Lung (tissue), 12 donors: ENCODE measurements around the gene CEMP1. TPM values are rescaled to one million over a fixed set of nuclear protein-coding genes. Genes with fewer than 3 reads are reported as not detected.

Experiments
- ATAC-seq: fragments of 200-7000 bp; cut with Tn5 transposase; one replicate; pipeline ENCODE4 v1.9.1; 2020; ENCODE audit warnings: moderate number of reproducible peaks; ENCODE audit not compliant: insufficient read depth, low FRiP score
- DNase-seq, 3 donors: peaks; one replicate each; pipeline ENCODE4 v3.0.0-alpha.2; 2013 to 2017
- H3K27ac ChIP-seq, 2 donors: one replicate each; pipeline ENCODE4 v1.5.1; 2013; ENCODE audit warnings: mild to moderate bottlenecking in 2 of 2, moderate library complexity in 2 of 2, control low read depth in 1 of 2, inconsistent platforms in 1 of 2, low read depth in 1 of 2, low read length in 1 of 2
- H3K27me3 ChIP-seq, 3 donors: one replicate each; pipeline ENCODE4 v1.5.1; 2013; ENCODE audit warnings: low read length in 2 of 3; ENCODE audit not compliant: control insufficient read depth in 3 of 3, insufficient read depth in 3 of 3
- H3K36me3 ChIP-seq, 4 donors: one replicate each; pipeline ENCODE4 v1.5.1; 2013; ENCODE audit warnings: low read length in 4 of 4, mild to moderate bottlenecking in 1 of 4, moderate library complexity in 1 of 4; ENCODE audit not compliant: control insufficient read depth in 4 of 4, insufficient read depth in 4 of 4
- H3K4me1 ChIP-seq, 5 donors: one replicate each; pipeline ENCODE4 v1.5.1; 2013; ENCODE audit warnings: low read length in 5 of 5, mild to moderate bottlenecking in 2 of 5, moderate library complexity in 1 of 5; ENCODE audit not compliant: control insufficient read depth in 5 of 5, insufficient read depth in 5 of 5
- H3K4me3 ChIP-seq: one replicate; pipeline ENCODE4 v1.5.1; 2013; ENCODE audit warnings: mild to moderate bottlenecking, control low read depth, moderate library complexity
- H3K9ac ChIP-seq, 2 donors: one replicate each; pipeline ENCODE4 v1.5.1; 2013; ENCODE audit warnings: low read length in 2 of 2, control low read depth in 1 of 2; ENCODE audit not compliant: insufficient read depth in 1 of 2
- H3K9me3 ChIP-seq, 4 donors: one replicate each; pipeline ENCODE4 v1.5.1; 2013; ENCODE audit warnings: low read length in 3 of 4, mild to moderate bottlenecking in 1 of 4, moderate library complexity in 1 of 4; ENCODE audit not compliant: control insufficient read depth in 4 of 4, insufficient read depth in 3 of 4
- WGBS, 2 donors: extraction: QIAGEN DNeasy Blood & Tissue Kit; methylation state at CpG; one replicate each; pipeline ENCODE4 v1.1.7; 2013; 5-methylcytosine and 5-hydroxymethylcytosine counted together
- polyA plus RNA-seq, 2 donors: library from polyadenylated mRNA; stranded (reverse); fragments of 200-250 nt; gene quantifications; one replicate each; pipeline ENCODE4 v1.2.1, GENCODE V29; 2013
- total RNA-seq, 2 donors: library from RNA; depleted of rRNA in 1 of 2; stranded (reverse); fragments of >200 nt in 1 of 2; gene quantifications; one replicate each; pipeline ENCODE4 v1.2.1, GENCODE V29; 2014 to 2021
- TF ChIP-seq, protein P1 (sequence below): IDR thresholded peaks from 2 replicates; pipeline ENCODE4 v1.5.1; 2012; ENCODE audit warnings: mild to moderate bottlenecking; ENCODE audit errors: control extremely low read depth, extremely low read depth
- donor health status: control.
- donor health status: control.
- donor health status: Bipolar disorder and iron deficiency.
- donor health status: healthy.
- donor health status: DM: yes; HTN: yes; CAD: no.

CEMP1 gene
- total and polyA plus RNA-seq, 4 donors, result 0.65 to 2.1 (median 1.4) TPM

DNA sequence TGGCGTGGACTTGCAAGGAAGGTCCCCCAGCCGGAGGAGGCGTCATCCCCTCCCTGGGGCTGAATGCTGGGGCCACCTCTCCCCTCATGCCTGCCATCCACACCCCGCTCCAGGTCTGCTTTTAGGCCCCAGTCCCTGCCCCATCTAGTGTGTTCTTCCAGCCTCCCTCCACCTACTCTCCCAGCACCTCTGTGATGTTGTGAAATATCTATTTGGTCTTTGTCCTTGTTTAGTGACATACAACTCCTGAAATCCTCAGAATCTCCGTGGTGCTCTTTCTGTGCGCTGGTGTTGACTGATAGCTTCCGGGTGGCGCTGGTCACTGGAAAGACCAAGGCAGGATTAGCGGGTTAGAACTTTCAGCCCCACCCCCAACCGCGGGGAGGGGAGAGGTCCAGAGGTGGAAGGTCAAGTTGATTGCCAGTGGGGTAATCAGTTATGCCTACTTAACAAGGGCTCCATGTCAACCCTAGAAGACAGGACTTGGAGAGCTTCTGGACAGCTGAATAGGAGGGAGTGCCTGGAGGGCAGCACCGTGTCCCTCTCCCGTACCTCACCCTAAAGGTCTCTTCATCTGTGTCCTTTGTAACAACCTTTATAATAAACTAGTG, 46.2 kb downstream of the CEMP1 start:
- no peaks in the 10 kb centered on the region for H3K36me3 ChIP-seq
- H3K27ac ChIP-seq, result no peak overlapping the region
- H3K9ac ChIP-seq, result no peak overlapping the region
- no peaks in the 10 kb centered on the region for H3K9me3 ChIP-seq
- H3K27me3 ChIP-seq, result no peaks in the 10 kb centered on the region
- ATAC-seq (no peak), DNase-seq (no peak)
- TF ChIP-seq, protein P1, sequence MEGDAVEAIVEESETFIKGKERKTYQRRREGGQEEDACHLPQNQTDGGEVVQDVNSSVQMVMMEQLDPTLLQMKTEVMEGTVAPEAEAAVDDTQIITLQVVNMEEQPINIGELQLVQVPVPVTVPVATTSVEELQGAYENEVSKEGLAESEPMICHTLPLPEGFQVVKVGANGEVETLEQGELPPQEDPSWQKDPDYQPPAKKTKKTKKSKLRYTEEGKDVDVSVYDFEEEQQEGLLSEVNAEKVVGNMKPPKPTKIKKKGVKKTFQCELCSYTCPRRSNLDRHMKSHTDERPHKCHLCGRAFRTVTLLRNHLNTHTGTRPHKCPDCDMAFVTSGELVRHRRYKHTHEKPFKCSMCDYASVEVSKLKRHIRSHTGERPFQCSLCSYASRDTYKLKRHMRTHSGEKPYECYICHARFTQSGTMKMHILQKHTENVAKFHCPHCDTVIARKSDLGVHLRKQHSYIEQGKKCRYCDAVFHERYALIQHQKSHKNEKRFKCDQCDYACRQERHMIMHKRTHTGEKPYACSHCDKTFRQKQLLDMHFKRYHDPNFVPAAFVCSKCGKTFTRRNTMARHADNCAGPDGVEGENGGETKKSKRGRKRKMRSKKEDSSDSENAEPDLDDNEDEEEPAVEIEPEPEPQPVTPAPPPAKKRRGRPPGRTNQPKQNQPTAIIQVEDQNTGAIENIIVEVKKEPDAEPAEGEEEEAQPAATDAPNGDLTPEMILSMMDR, result no peak
- H3K4me3 ChIP-seq, result no peak overlapping the region
- H3K4me1 ChIP-seq, result peaks cover 0 to 57% (median 9%) of the 10 kb centered on the region in 5 donors
- 84 to 93% methylated on average over 13 of the region's 13 CpGs for WGBS, 2 donors

DNA sequence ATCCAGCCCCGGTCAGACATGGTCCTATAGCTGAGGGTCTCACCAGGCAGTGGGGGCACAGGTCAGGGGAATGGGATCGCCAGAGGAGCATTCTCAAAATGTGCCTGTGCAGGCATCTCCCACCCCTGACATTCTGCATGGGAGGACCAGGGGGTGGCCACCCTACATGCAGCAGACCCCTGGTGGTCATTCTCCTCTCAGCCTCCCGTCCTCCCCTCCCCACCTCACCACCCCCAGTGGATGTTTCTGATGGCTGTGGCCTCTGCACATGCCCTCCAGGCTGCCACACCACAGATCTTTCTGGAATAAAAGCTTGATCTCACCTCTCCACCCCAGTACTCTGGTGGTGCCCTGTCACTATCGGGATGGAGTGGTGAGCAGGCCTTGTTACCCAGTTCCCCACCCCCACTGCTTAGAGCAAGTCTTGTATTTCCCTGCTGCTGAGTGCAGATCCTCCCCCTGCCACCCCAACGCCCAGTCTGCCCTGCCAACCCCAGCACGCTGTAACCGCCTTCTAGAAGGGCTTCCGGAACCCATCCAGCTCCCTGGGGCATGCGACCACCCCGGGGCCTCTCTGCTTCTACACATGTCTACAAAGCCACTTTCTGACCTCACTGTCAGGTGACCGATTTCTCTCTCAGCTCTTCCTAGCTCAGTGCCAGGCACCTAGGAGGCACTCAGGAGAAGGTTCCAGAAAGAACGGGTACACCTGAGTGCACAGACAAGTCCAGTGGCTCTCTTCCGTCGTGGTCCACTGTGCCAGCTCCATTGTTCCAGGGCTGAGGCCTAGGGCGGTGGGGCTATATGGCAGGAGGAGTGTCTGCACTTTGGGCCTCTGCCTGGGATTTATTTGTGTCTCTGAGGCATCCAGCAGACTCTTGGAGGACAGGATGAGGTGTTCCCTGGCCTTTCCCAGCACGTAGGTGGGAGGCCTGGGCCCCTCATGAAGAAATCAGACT, 47.0 kb downstream of the CEMP1 start:
- Histone ChIP-seq H3K9ac (no peak overlapping the region), H3K4me1 (peaks cover 0 to 57% (median 9%) of the 10 kb centered on the region in 5 donors), H3K36me3 (no peaks in the 10 kb centered on the region), H3K27me3 (no peaks in the 10 kb centered on the region), H3K9me3 (no peaks in the 10 kb centered on the region), H3K4me3 (no peak overlapping the region), H3K27ac (no peak overlapping the region)
- WGBS, 2 donors, result 84 to 92% methylated on average over 16 of the region's 16 CpGs
- TF ChIP-seq, protein P1, result no peak
- DNase-seq (no peak), ATAC-seq (no peak)

DNA sequence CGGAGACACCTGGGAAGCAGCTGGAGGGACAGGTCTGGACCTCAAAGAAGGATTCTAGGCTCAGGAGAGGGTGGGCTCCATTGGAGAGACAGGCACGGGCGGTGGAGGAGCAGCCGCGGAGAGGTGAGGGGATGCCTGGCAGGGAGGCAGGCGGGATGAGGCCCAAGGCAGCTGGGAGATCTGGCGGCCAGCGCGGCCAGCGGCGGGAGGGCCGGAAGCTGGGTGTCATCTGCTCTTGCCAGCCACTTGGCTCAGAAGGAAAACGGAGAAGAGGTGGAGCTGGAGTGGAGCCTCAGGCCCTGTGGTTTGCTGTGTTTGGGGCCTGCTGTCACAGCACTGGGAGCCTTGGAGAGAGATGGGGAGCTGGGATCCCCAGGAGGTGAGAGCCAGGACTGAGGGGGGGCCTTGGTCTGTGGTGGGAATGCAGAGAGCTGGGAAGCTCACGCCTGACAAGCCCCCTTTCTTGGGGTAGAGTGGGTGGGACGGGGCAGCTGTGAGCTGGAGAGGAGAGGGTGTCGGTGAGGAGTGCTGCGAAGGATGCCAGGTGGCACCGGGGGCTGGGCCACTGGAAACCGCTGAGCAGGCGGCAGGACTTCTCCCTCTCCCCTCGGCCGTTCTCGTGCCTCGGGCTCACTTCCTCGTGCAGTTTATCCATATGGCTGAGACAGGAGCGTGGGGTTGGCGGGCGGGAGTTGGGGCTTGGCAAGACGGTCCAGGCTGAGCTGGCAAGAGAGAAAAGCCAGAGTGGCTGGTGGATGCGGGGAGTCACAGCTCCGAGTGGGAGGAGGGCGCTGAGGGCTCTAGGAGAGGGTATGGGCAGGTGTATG, 48.3 kb downstream of the CEMP1 start:
- Histone ChIP-seq H3K9me3 (no peaks in the 10 kb centered on the region), H3K27ac (peak overlapping the region in 1 of 2 donors; percentile 52), H3K4me1 (peaks cover 0 to 58% (median 9%) of the 10 kb centered on the region in 5 donors), H3K4me3 (no peak overlapping the region), H3K9ac (no peak overlapping the region), H3K36me3 (no peaks in the 10 kb centered on the region), H3K27me3 (no peaks in the 10 kb centered on the region)
- TF ChIP-seq, protein P1, result no peak
- peak; percentile 82 to 88 (median 84) for DNase-seq
- ATAC-seq, result no peak
- 47 to 59% methylated on average over 32 of the region's 32 CpGs for WGBS, 2 donors
